ENCODE results near the gene ARMC10. TPM values are rescaled to one million over a fixed set of nuclear protein-coding genes. Genes with fewer than 3 reads are reported as not detected.

Gene ARMC10
- polyA plus RNA-seq, 3 donors, result 19.0 to 28.3 (median 19.2) TPM

DNA sequence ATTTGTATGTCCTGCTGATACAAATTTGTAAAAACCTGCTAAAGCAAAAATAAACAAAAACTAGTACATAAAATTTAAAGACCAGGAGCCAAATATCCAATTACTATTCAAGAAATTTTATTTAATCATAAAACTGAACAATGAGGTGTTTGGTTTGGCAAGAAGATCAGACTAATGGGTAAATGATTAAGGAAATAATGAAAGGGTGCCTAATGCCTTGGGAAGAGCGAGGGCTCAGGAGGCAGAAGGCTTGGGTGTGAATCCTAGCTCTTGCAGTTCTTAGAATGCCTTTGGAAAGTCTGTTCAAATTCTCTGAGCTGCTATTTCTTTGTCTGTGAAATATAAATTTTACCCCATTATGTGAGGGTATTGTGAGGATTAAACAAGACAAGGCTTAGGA is 41.6 kb downstream of the ARMC10 start:
- no peak overlapping the region for H3K27ac ChIP-seq (ENCODE audit: low read depth, low read length)
- WGBS, 3 donors, result 40 to 100% (median 97%) methylated on average over 1 of the region's 1 CpG

DNA sequence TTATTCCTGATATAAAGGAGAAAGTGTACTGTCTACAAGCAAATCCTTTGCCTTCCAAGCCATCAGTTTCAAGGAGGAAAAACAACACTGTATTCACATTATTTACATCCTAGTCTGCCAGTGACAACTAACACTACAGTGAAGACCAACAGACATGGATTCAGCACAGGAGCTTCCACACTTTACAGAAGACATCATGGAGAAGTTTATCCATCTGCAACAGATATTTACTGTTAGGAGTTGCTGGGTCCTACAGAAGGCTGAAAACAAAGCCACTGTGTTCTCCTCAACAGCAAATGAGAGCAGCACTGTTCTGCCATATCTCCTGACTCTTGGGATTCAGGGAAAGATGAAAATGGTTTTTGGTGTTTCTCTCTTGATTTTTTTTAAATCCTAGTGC is 42.1 kb downstream of the ARMC10 start:
- no peak overlapping the region for H3K27ac ChIP-seq (ENCODE audit: low read depth, low read length)

DNA sequence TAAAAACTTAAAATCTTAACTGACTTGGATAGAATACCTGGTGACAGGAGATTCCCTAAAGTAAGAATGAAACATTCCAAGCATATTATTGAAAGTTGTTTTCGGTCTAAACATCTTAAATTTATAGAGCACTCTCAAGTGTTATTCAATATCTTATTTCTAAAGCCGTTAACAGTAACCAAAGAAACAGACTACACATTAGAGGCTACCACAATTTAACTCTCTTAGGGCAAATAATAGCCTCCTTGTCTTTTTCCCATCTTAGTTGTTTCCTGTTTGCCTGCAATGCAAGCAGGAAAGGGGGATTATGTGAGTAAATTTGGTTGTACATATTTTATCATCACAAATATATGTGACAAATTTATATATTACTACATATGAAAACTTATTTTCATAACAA is 42.5 kb downstream of the ARMC10 start:
- 94 to 100% (median 97%) methylated on average over 2 of the region's 2 CpGs for WGBS, 3 donors
- no peak overlapping the region for H3K27ac ChIP-seq (ENCODE audit: low read depth, low read length)

DNA sequence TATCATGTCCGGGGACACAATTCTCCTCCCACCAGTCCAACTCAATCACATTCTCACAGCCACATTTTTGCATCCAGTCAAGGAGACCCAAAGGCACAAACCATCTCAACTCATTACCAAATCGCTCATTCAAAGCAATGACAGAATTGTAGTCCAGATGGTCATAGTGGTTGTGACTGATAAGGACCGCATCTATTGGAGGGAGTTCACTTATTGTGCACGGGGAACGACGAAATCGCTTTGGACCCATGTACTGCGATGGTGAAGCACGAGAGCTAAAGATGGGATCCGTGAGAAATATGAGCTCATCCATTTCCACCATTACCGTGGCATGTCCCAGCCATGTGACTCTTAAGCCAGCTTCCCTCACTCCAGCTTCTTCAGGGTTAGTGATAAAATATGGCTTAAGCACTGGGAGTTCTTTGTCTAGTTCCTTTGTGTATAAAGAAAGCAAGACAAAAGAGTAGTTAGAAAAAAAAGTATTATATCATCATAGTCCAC is 44.9 kb downstream of the ARMC10 start:
- no peak overlapping the region for H3K27ac ChIP-seq (ENCODE audit: low read depth, low read length)
- WGBS, 3 donors, result 96 to 97% (median 96%) methylated on average over 11 of the region's 11 CpGs

DNA sequence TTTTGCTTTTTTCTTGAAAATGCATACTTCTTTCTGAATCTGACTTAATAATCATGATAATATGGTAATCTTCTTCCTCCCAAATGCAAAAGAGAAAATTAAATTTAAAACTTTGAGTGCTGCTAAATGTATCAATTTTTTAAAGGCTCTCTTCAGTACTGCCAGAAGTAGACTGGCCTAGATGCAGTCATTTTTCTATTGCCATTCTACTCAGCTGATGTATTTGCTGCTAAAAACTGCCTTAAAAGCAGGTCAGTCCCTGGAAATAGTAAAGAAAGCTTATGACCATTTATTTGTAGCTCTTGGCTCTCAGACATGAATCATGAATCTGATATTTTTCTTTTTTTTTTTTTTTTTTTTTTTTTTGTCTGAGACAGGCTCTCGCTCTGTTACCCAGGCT is 45.4 kb downstream of the ARMC10 start:
- WGBS, 3 donors, result 100% methylated on average over 1 of the region's 1 CpG
- H3K27ac ChIP-seq (ENCODE audit: low read depth, low read length), result no peak overlapping the region

DNA sequence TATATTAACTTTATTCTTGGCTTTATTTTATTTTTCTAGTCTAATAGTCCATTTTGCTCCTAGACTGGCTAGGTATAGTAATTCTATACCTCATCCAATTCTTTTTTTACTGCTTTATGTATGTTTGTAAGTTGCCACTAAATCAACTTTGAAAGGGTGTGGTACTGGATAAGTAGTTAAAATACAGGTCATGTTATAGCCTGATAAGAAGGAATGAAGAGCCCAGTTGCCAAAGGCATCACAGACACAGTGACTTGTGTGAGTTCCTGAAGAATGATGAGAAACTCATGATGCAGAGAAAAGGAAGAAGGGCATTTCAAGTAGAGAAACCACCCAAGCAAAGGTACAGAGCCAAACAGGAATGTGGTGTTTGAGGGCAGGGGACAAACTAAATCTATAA is 46.7 kb downstream of the ARMC10 start:
- no peak overlapping the region for H3K27ac ChIP-seq (ENCODE audit: low read depth, low read length)

DNA sequence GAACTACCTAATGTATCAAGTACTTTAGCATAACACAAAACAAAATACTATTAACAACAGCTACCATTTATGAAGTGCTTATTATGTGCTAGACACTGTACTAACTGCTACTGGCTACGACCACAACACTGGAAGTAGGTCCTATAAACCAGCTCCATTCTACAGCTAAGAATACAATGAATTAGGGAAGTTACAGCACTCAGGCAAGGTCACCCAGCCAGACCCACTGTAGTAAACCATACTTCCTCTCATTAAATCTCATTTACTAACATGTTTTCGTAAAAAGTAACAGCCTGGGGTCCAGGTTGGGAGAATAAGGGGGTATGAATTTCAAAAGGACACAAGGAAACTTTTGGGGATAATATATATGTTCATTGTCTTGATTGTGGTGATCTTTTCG is 48.6 kb downstream of the ARMC10 start:
- H3K27ac ChIP-seq (ENCODE audit: low read depth, low read length), result no peak overlapping the region
- 53 to 71% (median 56%) methylated on average over 3 of the region's 3 CpGs for WGBS, 3 donors

DNA sequence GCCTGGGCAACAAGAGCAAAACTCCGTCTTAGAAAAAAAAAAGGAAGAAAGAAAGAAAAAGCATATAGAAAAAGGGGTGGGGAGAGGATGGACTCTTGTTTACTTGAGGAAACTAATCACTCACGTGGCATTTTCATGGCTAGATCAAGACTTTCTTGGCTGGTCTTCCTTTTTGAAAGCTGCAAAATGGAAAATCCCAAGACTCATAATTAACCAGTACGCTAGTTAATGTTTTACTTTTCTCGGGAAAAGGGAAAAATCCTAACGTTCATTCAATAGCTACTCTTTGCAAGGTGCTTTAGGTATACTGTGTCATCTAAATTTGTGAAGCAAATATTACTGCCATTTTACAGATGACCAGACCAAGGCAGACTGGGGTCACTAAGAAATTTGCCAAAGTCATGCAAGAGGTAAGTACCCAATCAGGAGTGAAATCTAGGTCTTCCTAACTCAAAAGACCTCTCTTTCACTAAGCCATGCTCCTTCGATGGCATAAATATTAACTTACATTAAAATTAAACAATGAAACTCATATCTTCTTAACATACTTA is 49.6 kb downstream of the ARMC10 start:
- no peak overlapping the region for H3K27ac ChIP-seq (ENCODE audit: low read depth, low read length)
- WGBS, 3 donors, result 73 to 75% (median 75%) methylated on average over 6 of the region's 6 CpGs

DNA sequence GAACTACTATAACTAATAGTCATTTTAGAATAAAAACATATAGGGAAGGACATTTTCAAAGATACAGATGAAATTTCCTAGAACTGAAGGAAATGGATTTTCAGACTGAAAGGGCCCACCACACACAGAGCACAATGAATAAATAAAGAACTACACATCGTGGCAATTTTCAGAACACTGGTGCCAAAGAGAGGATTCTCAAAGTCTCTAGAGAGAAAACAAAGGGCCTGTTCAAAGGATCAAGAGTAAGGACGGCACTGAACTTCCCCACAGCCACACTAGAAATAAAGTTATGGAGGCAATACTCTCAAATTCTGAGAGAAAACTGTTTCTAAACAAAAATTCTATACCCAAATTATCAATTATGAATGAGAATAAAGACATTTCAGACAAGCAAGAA is 52.1 kb downstream of the ARMC10 start:
- 81 to 85% (median 83%) methylated on average over 2 of the region's 2 CpGs for WGBS, 3 donors
- H3K27ac ChIP-seq (ENCODE audit: low read depth, low read length), result no peak overlapping the region

DNA sequence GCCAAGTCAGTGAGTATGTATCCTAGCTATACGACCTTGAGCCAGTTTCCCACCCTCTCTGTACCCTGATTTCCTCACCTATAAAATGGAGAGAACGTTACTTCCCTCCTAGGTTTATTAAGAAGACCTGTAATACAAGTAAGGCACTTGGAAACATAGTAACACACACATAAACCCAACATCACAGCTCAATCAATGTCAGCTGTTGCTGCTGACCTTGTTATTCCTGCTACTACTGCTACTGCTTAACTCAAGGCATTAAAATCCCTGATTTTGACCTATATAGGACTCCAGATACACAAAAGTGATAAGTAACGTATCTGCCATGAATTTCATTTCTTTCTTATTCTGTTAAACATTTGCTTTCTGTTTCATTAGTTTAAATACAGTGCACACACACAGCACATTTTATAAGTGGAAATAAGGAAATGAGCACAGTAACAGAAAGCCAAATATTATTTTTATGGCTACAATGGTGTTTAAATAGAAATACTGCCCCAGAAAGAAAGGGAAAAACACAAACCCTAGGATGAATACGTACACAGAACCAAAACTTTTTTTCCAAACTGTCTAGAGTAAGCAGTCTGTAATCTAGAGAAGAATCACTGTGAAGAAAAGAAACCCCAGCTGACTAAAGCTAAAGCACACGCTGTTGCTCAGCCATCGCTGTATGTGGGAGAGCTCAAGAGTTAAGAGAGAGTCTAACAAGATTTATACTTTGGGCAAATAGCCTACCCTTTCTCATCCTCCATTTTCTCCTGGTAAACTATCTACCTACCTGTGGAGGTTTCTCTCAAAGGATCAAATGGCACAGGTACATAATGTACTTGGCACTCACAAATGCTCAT is 55.0 kb downstream of the ARMC10 start:
- 39 to 71% (median 70%) methylated on average over 6 of the region's 6 CpGs for WGBS, 3 donors
- H3K27ac ChIP-seq (ENCODE audit: low read depth, low read length), result no peak overlapping the region

DNA sequence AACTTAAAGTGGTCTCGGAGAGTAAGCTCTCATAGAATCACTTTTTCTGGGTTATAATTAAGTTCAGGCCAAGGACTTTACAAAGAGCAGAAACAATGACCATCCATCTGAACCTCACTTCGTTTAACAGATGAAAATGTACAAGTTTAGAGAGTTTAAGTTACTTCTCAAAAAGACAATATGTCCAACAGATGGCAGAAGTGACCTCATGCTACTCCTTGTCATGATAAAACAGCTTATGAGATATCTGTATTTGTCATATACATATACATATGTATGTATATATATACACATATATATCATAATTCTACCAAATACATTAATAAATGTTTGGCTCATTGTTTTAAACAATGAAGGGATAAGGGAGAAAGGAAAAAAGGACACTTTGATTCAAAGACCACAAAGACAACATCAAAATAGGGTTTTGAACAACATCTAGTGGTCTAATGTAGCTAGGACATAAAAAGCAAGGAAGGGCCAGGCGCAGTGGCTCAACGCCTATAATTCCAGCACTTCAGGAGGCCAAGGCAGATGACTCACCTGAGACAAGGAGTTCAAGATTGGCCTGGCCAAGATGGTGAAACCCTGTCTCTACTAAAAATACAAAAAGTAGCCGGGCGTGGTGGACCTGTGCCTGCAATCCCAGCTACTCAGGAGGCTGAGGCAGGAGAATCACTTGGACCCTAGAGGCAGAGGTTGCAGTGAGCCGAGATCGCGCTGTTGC is 56.1 kb downstream of the ARMC10 start:
- no peak overlapping the region for H3K27ac ChIP-seq (ENCODE audit: low read depth, low read length)
- 78 to 94% (median 82%) methylated on average over 9 of the region's 9 CpGs for WGBS, 3 donors

DNA sequence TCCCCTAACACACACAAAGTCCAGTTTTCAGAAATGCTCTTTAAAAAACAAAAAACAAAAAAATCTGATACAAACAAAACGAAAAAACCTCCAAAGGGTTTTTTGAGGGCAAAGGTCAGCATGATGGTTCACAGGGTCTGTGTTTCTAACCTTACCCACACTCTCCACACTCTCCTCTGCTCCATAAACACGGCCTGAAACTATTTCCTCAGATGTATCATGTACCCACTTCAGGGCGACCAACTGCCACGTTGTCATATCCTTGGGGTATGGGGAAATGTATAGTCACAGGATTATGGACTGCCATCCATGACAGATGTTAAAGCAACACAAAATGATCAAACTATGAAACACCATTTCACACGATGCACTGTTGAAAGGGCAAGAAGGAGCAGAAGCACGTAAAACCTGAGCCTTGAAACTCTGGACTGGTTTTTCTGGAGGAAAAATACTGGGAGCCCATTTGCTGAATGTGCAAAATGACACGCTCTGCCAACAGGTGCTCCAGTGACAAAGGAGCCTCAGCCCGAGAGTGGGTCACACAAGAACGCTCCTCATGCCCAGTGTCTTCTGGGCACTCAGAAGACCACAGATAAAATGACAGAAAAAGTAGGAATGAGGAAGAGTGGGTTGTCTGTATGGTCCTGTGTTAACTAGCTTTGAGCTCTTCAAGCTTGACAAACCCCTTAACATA is 58.2 kb downstream of the ARMC10 start:
- 72 to 88% (median 79%) methylated on average over 9 of the region's 9 CpGs for WGBS, 3 donors
- no peak overlapping the region for H3K27ac ChIP-seq (ENCODE audit: low read depth, low read length)

DNA sequence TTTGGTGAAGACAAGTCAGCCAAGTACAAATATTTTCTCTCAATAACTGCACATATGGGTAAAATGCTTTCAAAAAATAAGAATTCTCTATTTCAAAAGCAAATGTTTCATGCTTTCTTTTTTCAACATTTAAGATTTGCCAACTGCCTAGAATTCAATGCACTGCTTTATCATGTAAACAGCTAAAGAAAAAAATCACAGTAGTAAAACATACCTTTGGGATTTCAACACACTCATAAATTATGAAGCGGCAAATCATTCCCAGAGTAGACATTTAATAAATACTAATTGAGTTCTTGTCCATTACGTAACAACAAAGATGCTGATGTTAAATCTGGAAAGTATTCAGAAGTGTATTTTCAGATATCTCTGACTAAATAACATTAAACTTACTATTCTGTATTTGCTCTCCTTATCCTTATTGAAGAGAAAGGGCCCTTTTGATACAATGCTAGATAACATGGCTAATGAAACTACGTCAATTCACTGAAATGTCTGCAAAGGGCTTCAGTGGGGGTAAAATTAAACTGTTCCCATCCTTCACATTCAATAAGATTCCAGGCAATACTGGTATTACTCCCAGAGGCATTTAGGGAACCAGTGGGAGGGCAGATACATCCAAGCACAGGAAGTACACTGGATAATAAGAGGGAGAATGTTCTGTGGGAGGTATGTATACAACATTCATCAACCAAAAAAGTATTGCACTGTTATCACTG is 60.1 kb downstream of the ARMC10 start:
- H3K27ac ChIP-seq (ENCODE audit: low read depth, low read length), result no peak overlapping the region
- WGBS, 3 donors, result 54 to 65% (median 57%) methylated on average over 3 of the region's 3 CpGs

DNA sequence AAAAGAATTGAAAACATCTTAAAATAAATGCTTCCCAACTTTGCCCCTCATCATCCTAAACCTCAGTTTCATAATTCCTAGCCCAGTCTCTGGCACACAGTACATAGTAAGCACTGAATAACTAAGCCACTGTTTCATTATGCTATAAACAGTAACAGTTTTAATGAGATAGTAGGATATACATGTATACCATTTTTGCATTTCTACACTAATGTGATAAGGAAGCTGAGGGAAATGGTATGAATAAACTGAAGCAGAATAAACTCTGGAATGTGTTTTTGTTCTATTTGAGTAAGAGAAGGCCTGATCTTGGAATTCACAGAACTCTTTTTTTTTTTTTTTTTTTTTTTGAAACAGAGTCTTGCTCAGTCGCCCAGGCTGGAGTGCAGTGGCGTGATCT is 65.1 kb downstream of the ARMC10 start:
- WGBS, 3 donors, result 94% methylated on average over 2 of the region's 2 CpGs; no CpG with 5 or more reads in 2 of the 3 donors
- H3K27ac ChIP-seq (ENCODE audit: low read depth, low read length), result no peak overlapping the region

DNA sequence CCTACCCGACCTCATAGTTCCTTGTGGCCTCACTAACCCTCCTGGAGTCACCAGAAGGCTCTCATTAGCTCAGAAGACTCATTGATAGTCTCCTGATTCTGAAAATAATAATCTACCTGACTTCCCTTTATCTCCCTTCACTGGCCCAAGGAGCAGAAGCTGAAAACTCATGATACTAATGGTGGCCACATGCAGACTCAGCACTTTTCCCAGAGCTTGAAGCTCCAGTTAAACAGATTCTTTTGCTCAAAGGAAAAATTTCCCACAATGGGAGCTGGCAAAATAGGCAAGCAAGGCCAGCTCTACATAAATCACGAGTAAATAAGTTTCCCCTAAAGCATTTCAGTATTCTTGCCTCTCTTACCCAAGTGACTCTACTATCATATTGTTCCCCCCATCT is 65.7 kb downstream of the ARMC10 start:
- 89 to 97% (median 90%) methylated on average over 2 of the region's 2 CpGs for WGBS, 3 donors
- no peak overlapping the region for H3K27ac ChIP-seq (ENCODE audit: low read depth, low read length)

DNA sequence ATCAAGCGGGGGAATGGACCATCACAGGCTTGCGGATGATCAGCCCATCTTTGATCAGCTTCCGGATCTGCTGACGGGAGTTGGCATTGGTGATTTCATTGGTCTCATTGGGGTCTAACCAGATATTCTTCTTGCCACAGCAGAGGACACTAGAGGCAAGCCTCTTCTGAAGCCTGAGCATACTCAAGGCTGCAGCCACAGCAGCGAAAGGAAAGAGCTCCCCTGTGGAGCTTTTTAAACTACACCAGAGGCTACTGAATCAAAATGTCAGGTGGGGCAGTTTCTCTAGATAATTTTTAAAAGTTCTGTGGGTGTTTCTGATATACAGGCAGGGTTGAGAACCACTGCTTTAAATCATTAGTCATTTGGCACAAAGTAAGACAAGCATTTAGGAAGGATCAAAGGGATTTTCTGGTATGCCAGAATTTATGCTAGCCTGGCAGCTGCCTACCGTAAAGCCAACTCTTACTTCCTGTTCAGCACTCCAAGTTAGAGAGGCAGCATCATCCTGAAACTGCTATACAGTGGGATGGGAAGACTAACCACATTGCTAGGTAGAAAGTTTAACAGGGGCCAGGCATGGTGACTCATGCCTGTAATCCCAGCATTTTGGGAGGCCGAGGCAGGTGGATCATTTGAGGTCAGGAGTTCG is 66.9 kb downstream of the ARMC10 start:
- no peak overlapping the region for H3K27ac ChIP-seq (ENCODE audit: low read depth, low read length)
- 90 to 93% (median 92%) methylated on average over 8 of the region's 8 CpGs for WGBS, 3 donors

DNA sequence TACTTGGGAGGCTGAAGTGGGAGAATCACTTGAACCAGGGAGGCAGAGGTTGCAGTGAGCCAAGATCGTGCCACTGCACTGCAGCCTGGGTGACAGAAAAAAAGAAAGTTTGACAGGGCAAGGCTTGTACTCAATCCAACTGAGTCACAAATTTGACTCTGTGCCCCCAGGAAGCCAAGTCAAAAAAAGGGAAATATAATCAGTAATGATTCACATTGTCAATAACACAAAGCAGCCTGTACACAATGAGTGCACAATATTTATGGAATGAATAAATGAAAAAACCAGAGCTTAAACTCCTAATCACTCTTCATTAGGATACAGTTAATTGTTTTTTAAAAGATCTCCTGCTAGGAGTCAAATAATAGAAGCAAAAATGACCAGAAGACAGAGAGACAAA is 67.6 kb downstream of the ARMC10 start:
- 90 to 100% (median 95%) methylated on average over 1 of the region's 1 CpG for WGBS, 3 donors

DNA sequence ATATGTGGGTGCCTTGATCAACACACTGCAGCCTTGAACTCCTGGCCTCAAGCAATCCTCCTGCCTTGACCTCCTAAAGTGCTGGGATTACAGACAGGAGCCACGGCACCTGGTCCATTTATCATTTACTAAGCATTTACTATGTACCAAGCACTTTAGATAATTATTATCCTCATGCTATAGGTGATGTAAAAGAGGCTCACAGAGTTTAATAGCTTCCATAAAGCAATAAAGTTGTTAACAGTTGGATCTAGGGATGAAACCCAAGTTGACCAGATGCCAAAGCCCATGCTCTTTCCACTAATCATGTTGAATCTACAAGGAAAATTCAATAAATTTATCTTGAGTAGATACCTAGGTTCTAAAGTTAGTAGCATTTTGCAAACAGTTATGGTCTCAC is 68.9 kb downstream of the ARMC10 start:
- WGBS, 3 donors, result 39 to 100% (median 92%) methylated on average over 1 of the region's 1 CpG
- no peak overlapping the region for H3K27ac ChIP-seq (ENCODE audit: low read depth, low read length)

More for the DNA sequence above, 67.6 kb downstream of the ARMC10 start:
- H3K27ac ChIP-seq (ENCODE audit: low read depth, low read length), result no peak overlapping the region

Measured in adipose tissue (tissue), 3 donors.